GM10266 (cell line): Measurements from ENCODE around the gene HOXD1.

Source experiments
- DNase-seq: peaks from one replicate; pipeline ENCODE4 v3.0.0; 2012; ENCODE audit errors: extremely low spot score
- CTCF ChIP-seq: IDR thresholded peaks from 2 replicates; pipeline ENCODE4 v1.5.1; 2012; ENCODE audit warnings: mild to moderate bottlenecking, low read depth; ENCODE audit not compliant: control insufficient read depth, insufficient read depth; ENCODE audit errors: missing control alignments

The HOXD1 gene

DNA sequence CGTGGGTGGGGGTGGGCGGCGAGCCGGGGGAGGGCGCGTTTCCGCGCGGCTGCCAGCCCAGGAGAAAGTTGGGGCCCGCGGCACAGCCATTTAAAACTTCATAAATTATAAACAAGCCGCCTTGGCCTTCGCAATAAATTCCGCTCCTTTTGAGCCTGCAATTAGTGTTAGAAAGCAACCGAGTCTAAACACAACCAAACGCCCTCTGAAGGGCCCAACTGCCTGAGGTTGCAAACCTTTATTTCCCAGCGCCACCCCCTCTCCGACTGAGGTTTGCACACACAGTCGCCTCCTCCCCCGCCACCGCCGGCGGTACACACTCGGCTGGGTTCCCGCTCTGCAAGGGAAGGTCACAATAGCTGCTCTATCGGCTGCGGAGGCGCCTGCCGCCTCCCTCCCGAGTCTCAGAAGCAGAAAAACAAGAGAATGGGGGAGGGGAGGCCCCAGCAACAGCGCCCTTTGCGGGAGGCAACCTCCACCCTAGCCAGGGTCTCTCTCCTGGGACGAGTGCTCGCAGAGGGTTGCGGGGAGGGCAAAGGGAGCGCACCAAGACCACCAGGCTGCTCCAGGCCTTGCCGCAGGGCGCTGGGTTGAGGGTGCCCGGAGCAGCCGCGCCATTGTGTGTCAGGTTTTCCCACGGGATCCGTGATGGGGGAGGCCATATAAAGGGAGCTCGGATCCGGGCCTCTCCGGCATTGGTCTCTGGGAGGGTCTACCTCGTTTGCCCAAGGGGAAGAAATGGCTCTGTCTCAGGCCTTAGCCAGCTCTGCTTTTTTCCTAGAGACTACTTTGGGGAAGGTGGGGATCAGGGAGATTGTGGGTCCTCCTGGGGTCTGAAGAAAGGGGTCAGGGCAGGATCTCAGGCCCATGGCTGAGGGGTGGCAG, 13.4 kb upstream of the HOXD1 start:
- no peak for DNase-seq
- TF ChIP-seq CTCF = no peak

- DNase-seq = no peak
- TF ChIP-seq CTCF = no peak
Measured at GRCh38 chr2:176175709-176176607, 12.5 kb upstream of the HOXD1 start.

DNA sequence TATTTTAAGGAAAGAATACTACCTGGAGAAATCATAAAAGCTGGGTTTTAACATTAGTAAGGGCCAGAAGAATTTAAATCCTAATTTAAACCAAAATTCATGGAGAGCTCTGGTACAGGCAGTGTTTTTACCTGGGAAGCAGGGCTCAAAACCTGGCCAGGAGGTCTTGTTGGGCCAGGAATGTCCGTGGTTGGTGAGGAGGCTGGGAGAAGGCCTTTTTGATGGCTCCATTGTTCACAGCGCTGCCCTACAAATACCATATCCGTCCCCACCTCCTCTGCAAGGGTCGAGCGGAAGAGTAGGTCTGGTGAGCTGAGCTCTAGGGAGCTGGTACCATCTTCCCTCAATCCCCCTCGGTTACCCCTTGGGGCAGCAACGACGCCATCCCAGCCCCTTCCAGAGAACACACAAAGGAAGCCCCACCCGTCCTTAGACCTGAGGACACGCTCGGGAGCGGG, 10.9 kb upstream of the HOXD1 start:
- TF ChIP-seq CTCF = no peak
- no peak for DNase-seq

- peak; percentile 41 for DNase-seq
Measured at GRCh38 chr2:176178038-176178756, 10.3 kb upstream of the HOXD1 start.

DNA sequence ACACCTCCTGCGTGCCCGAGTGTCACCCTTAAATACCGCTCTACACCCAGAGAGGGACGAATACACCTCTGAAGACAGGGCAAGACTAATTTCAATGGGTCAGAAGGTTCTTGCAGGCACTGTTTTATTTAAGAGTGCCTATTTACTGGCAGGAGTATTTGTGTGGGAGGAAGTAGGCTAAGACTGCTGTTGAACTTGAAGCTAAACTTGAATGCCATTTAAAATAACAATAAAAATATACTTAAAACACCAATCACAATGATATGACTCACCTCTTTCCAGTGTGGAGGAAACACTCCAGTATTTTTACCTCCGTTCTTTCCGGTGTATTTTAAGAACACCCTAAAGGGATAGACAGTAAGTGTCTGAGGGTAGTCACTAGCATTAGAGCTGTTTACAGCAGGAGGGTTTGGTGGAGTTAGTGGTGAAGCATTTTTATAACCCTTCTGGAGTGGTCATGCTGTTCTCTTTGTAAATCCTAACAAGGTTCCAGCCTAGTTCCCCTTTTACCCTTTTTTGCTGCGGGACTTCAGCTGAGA, 9.6 kb upstream of the HOXD1 start:
- peak; percentile 29 for DNase-seq
- TF ChIP-seq CTCF = no peak

More at GRCh38 chr2:176178038-176178756, 10.3 kb upstream of the HOXD1 start:
- no peak for TF ChIP-seq CTCF

DNA sequence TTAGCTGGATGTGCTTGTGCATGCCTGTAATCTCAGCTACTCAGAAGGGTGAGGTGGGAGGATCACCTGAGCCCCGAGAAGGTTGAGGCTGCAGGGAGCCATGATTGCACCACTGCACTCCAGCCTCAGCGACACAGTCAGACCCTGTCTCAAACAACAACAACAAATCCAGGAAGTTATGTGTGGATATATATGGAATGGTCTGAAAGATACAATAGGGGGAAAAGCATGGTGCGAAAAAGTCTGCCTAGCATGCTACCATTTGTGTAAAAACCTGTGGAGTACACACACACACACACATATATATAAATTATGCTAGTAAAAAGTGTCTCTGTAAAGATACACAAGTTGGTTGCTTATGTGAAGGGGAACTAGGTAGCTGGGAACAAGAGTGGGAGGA, 6.9 kb upstream of the HOXD1 start:
- no peak for DNase-seq
- no peak for TF ChIP-seq CTCF
